Right lobe of liver (tissue), 6 donors: Measurements from ENCODE around the gene ANTXR1. TPM values are rescaled to one million over a fixed set of nuclear protein-coding genes. Genes with fewer than 3 reads are reported as not detected.

Experiments used
- ATAC-seq, 4 donors: fragments of 200-7000 bp; cut with Tn5 transposase; one replicate each; pipeline ENCODE4 v1.9.1; 2020; ENCODE audit warnings: mild to moderate bottlenecking in 4 of 4, moderate library complexity in 4 of 4
- DNase-seq, 3 donors: peaks; one replicate each; pipeline ENCODE4 v3.0.0-alpha.2; 2020
- H3K27ac ChIP-seq, 3 donors: fragments of 200-600 bp; one replicate each; pipeline ENCODE4 v1.8.0; 2022
- H3K27me3 ChIP-seq, 2 donors: fragments of 200-600 bp; one replicate each; pipeline ENCODE4 v1.8.0; 2022
- H3K36me3 ChIP-seq, 4 donors: fragments of 200-600 bp; sonication (generic) in 1 of 4; one replicate each; pipeline versions ENCODE4 v1.5.1 to v1.8.0; 2017 to 2022; ENCODE audit warnings: control low read depth in 1 of 4
- H3K4me1 ChIP-seq, 4 donors: fragments of 200-600 bp; sonication (generic) in 1 of 4; one replicate each; pipeline versions ENCODE4 v1.5.1 to v1.8.0; 2017 to 2022; ENCODE audit warnings: control low read depth in 1 of 4
- H3K4me3 ChIP-seq, 3 donors: fragments of 200-600 bp; one replicate each; pipeline ENCODE4 v1.8.0; 2022
- H3K9me3 ChIP-seq, 4 donors: fragments of 200-600 bp; sonication (generic) in 1 of 4; one replicate each; pipeline versions ENCODE4 v1.5.1 to v1.8.0; 2017 to 2022; ENCODE audit warnings: control low read depth in 1 of 4
- CTCF ChIP-seq, 4 donors: fragments of 200-600 bp in 3 of 4; fragments of 450-650 bp in 1 of 4; IDR thresholded peaks; one replicate each; pipeline versions ENCODE4 v1.5.1 to v1.8.0; 2016 to 2022; ENCODE audit warnings: antibody characterized with exemption in 4 of 4, mild to moderate bottlenecking in 2 of 4
- POLR2A ChIP-seq: fragments of 450-650 bp; IDR thresholded peaks from one replicate; pipeline ENCODE4 v1.6.1; 2017; ENCODE audit warnings: antibody characterized with exemption, mild to moderate bottlenecking
- WGBS: methylation state at CpG from one replicate; pipeline ENCODE4 v1.1.6; 2018; ENCODE audit warnings: low coverage, low lambda C conversion rate; ENCODE audit not compliant: insufficient coverage; ENCODE audit errors: missing lambda C conversion rate; 5-methylcytosine and 5-hydroxymethylcytosine counted together
- intact Hi-C, 2 donors: fragments of 100-400 bp; cut with DNase I; formaldehyde crosslinking; loops; one replicate each; pipeline versions ENCODE4 v1.11.2 to v1.14.1; 2022
- total RNA-seq, 6 experiments: library from RNA; depleted of rRNA in 2 of 6; stranded (reverse); fragments of >200 nt in 2 of 6; fragmentation: NEBNext Ultra II Directional in 3 of 6; extraction: Animal tissue kit (Norgen Biotek cat#: 25700) in 3 of 6; gene quantifications; one replicate each; pipeline versions ENCODE4 v1.1.0 to v1.2.4, GENCODE V29; 2016 to 2023
- donor health status: DM: no; HTN: yes; CAD: no.
- donor health status: DM: no; HTN: no; CAD: no.
- donor health status: DM: no; HTN: no; CAD: no.
- donor health status: DM: no; HTN: yes; CAD: no.
- donor health status: DM: no; HTN: yes; CAD: no.

Gene ANTXR1
- total RNA-seq, 6 experiments from 2014 or later = 1.1 to 4.1 (median 2.9) TPM

DNA sequence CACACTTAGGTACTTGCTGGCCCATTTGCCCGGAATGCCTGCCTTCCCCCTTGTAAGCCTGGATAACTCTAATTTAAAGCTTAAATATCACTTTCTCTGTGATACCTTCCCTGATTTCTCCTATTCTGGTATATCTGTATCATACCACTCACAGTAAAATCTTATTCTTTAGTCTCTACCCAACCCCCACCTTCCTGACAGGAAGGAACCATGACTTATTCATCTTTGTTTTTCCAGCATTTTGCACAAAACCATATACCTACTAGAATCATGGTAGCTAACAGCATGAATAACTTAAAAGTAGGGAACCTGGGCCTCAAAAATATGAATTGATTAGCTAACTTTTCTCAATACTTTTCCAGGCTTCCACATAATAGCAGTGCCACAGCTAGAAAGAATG lies 262.5 kb downstream of the ANTXR1 start:
- intact Hi-C loops = no loop called here
- H3K27ac ChIP-seq = no peak overlapping the region
- no peaks in the 10 kb centered on the region for H3K9me3 ChIP-seq
- H3K4me3 ChIP-seq = no peak overlapping the region
- no peaks in the 10 kb centered on the region for H3K27me3 ChIP-seq
- no peaks in the 10 kb centered on the region for H3K4me1 ChIP-seq
- no peak for ATAC-seq
- no peak for DNase-seq
- no peak for TF ChIP-seq CTCF (IDR thresholded peaks at IDR 0.05)
- TF ChIP-seq POLR2A = no peak
- WGBS = 100% methylated on average over 1 of the region's 1 CpG
- H3K36me3 ChIP-seq = no peaks in the 10 kb centered on the region

- intact Hi-C loops = no loop called here
- TF ChIP-seq POLR2A (no peak), CTCF (IDR thresholded peaks at IDR 0.05) (no peak)
- H3K4me3 ChIP-seq = no peak overlapping the region
- H3K27ac ChIP-seq = no peak overlapping the region
- 50% methylated on average over 5 of the region's 5 CpGs for whole genome bisulfite sequencing
- no peaks in the 10 kb centered on the region for H3K4me1 ChIP-seq
- no peaks in the 10 kb centered on the region for H3K36me3 ChIP-seq
- no peaks in the 10 kb centered on the region for H3K27me3 ChIP-seq
- DNase-seq (no peak), ATAC-seq (no peak)
- H3K9me3 ChIP-seq = no peaks in the 10 kb centered on the region
Measured at GRCh38 chr2:69278366-69278765, 265.4 kb downstream of the ANTXR1 start.

GRCh38 chr2:69279211-69279610 lies 266.2 kb downstream of the ANTXR1 start:
- DNase-seq = no peak
- TF ChIP-seq CTCF (IDR thresholded peaks at IDR 0.05) (no peak), POLR2A (no peak)
- 86% methylated on average over 2 of the region's 2 CpGs for WGBS

GRCh38 chr2:69279931-69280681 lies 267.1 kb downstream of the ANTXR1 start:
- Histone ChIP-seq H3K9me3 (no peaks in the 10 kb centered on the region), H3K4me3 (no peak overlapping the region), H3K27ac (no peak overlapping the region), H3K36me3 (no peaks in the 10 kb centered on the region), H3K4me1 (no peaks in the 10 kb centered on the region), H3K27me3 (no peaks in the 10 kb centered on the region)
- DNase-seq = no peak
- TF ChIP-seq POLR2A (no peak), CTCF (IDR thresholded peaks at IDR 0.05) (no peak)
- peak in 2 of 4 donors; percentile 21 to 30 for ATAC-seq
- 54% methylated on average over 6 of the region's 9 CpGs for WGBS
- intact Hi-C loops = no loop called here

More at GRCh38 chr2:69279211-69279610, 266.2 kb downstream of the ANTXR1 start:
- H3K9me3 ChIP-seq = no peaks in the 10 kb centered on the region
- no peak overlapping the region for H3K4me3 ChIP-seq
- H3K27ac ChIP-seq = no peak overlapping the region
- H3K27me3 ChIP-seq = no peaks in the 10 kb centered on the region
- no peaks in the 10 kb centered on the region for H3K36me3 ChIP-seq
- H3K4me1 ChIP-seq = no peaks in the 10 kb centered on the region
- ATAC-seq = no peak
- intact Hi-C loops = no loop called here
